GM21381 (cell line): Measurements from ENCODE around the gene PCNX2.

Source experiments
- ATAC-seq: cut with Tn5 transposase; IDR thresholded peaks from one replicate; pipeline ENCODE4 v1.9.1; 2021; ENCODE audit warnings: mild to moderate bottlenecking, moderate library complexity; ENCODE audit not compliant: unreplicated experiment

The PCNX2 gene, protein sequence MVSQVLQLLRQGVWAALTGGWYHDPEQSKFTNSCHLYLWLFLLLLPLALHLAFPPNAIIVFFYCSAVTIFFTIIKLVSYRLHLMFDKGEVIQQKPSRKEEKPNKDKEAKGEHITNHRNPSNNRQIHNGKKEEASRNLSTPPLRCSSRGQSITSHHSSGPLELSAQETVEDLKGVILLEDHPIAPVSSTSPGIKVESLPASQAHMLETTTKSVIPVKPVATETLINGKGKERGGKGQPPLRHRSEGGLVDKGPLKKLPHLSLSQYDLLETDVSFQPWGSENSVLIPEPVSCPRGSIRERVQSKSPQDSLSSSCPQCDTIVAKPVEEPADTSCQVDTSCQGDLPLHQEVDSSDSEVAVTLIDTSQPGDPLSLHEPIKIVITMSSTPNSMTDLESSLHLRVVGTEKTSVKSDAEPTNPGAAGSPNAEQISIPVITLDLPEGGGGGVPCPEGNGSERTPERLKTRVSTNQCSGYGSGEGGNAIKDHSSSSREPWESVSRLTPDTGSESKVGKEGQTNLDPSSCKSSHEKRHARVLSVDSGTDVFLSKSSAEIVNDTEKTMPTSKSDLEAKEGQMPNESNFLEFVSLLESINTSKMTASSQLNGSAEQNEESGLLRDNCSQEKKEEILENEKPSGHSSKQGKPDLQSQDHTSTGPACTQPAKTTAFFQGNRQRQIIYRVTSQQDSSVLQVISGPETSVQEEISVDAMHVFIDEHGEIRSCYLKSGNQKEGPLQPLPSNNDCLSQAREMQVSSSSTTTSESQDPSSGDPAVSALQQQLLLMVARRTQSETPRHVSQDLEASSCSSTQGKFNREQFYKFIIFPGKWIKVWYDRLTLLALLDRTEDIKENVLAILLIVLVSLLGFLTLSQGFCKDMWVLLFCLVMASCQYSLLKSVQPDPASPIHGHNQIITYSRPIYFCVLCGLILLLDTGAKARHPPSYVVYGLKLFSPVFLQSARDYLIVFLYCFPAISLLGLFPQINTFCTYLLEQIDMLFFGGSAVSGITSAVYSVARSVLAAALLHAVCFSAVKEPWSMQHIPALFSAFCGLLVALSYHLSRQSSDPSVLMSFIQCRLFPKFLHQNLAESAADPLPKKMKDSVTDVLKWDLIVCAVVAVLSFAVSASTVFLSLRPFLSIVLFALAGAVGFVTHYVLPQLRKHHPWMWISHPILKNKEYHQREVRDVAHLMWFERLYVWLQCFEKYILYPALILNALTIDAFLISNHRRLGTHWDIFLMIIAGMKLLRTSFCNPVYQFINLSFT (N-terminal part only)

GRCh38 chr1:233295237-233295974 is at the start of gene PCNX2:
PCNX2 (minus strand) TSS chr1:233295725; CDS start chr1:233295478, 247 bp downstream.
- peak; percentile 95 for ATAC-seq

GRCh38 chr1:233343262-233343661 is 47.7 kb upstream of the PCNX2 start:
- ATAC-seq = no peak

DNA sequence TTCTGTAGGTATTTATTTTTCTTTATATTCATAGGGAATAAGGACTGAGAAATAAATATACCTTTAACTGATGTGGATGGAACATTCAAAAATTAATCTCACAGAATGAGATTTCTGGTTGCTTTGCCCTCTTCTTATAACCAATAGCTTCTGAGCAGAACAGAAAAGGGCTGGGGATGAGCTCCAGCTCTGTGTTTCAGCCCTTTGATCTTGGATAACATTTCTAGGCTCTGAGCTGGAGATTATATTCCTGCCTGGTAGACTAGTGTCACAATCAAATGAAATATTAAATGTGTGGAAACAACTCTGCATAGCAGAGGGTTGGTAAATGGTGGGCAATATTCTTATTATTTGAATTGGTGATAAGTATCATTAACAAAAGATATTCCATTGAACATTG is 46.6 kb upstream of the PCNX2 start:
- ATAC-seq = no peak

DNA sequence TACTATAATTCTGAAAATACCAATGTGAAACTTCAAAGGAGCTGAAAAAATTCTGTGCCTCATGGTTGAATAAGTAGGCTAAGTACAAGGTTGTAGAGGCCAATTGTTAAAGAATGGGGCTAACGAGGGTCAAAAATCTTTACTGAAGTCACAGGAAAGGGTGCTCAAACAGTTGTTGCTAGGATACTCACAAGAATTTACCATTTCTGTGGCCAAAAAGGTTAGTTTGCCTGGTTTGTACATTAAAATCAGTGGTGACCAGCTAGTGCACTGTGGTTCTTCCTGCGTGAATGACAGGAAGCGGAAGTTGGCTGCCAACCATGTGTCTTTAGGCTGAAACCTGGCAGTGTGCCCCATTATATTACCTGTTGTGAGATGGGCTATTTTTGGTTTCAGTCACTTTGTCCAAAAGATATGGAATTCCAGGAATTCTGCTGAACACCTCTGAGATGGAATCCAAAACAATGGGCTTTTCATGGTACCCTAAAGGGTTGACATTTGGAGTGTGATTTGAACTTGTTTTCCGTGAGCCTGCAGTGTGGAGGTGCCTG is 45.5 kb upstream of the PCNX2 start:
- no peak for ATAC-seq

GRCh38 chr1:233340031-233340555 is 44.6 kb upstream of the PCNX2 start:
- ATAC-seq = no peak

GRCh38 chr1:233338102-233338501 is 42.6 kb upstream of the PCNX2 start:
- ATAC-seq = no peak

DNA sequence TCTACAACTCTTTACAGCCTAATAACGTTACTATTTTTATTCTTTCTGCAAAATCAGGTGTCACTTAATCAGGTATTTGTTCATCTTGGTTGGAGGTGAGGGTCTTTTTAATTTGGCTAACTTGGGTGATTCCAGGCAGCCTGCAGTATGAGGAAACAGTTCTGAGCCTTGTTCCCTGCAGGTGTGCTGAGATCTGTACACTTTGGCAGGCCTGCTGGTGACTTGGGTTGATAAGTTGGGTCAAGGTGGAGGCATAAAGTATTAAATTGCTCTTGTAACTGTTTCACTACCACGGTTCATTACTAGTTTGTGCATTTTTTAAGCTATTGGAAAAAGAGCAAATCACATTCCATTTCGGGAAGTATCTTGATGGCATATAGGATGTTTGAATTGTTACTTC is 42.0 kb upstream of the PCNX2 start:
- no peak for ATAC-seq

DNA sequence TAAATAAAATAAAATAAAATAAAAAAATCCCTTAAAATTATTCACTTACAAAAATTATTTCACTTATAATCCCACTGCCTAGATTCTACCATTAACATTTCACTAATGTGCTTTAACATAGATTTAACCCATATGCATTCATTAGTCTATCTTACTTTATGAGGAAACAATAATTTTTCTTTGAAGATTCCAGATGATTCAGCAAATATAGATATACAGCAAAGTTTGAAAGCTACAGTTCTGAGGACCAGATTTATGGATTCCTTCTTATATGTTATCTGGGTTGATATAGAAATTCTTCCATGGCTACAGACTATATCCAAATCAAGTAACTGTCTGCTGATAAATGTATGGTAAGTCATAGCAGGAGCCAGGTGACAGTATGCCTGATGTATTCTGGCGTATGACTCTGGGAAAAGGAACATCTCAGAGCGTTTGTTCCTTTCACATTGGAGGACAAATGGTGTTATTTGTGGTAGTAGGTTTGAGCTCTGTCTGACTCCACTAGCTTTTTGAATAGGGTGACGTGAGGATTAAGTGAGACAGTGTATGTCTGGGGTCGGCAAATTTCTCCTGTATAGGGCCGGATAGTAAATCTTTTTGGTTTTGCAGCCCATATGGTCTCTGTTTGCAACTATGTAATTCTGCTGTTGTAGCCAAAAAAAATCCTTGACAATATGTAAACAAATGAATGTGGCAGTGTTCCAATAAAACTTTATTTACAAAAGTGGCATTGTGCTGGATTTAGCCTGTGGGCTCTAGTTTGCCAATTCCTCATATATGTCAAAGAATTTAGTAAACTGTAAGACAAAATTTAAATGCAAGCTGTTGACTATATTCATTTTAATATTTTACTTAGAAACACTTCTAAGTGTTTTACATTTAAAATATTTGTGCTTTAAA is 41.3 kb upstream of the PCNX2 start:
- ATAC-seq = no peak

DNA sequence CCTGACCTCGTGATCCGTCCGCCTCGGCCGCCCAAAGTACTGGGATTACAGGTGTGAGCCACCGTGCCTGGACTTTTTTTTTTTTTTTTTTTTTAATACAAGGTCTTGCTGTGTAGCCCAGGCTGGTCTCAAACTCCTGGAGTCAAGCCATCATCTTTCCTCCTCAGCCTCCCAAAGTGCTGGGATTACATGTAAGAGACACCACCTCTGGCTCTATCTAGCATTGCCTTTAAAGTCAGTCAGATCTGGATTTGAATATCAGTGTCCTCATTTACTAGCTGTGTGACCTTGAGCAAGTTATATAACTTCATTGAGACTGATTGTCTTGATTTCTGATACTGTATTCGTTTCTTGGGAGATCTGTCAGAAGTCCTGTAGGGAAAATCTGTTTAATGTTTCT is 38.6 kb upstream of the PCNX2 start:
- no peak for ATAC-seq

GRCh38 chr1:233333086-233333485 is 37.6 kb upstream of the PCNX2 start:
- ATAC-seq = no peak

DNA sequence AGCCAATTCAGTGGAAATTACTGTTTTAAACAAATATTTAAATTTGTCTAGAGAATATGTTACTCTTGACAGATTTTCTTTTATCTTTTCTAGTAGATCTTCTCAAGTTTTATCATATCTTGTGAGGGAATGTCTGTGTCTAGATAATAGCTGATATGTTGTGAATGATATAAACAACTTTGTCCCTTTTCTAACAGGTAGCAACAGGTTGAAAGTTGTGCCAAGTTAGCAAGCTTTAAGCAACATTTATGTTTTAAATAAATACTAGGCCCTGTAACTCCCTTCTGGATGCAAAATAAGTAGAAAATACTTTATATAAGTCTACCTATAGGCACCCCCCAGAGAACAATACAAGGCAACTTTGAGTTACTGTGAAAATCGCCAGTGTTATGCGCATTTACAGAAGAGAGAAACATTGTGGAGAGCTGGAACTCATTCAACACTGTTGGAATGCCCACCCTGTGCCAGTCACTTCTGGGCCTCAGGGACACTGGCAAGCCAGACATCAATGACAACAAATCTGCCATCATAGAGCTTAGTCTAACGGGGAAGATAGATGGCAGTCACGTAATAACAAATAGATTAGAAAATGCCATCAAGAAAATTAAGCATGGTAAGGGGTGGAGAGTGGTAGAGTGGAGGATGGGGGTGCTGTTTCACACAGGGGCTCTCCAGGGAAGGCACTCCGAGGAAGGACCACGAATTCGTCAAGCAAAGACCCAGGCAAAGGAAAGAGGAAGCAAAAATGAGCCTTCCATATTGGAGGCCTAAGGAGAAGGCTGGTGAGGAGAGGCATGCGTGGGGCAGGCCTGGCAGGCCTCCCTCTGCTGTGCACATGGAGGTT is 36.4 kb upstream of the PCNX2 start:
- no peak for ATAC-seq

DNA sequence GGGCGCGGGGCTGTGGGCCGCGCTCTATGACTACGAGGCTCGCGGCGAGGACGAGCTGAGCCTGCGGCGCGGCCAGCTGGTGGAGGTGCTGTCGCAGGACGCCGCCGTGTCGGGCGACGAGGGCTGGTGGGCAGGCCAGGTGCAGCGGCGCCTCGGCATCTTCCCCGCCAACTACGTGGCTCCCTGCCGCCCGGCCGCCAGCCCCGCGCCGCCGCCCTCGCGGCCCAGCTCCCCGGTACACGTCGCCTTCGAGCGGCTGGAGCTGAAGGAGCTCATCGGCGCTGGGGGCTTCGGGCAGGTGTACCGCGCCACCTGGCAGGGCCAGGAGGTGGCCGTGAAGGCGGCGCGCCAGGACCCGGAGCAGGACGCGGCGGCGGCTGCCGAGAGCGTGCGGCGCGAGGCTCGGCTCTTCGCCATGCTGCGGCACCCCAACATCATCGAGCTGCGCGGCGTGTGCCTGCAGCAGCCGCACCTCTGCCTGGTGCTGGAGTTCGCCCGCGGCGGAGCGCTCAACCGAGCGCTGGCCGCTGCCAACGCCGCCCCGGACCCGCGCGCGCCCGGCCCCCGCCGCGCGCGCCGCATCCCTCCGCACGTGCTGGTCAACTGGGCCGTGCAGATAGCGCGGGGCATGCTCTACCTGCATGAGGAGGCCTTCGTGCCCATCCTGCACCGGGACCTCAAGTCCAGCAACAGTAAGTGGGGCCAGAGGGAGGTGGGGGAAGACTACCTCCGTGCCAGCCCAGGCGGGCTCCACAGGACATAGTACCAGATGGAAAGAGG is 32.8 kb upstream of the PCNX2 start:
- ATAC-seq = peak; percentile 19

- ATAC-seq = peak; percentile 41
These were observed 32.2 kb upstream of the PCNX2 start, which contains the start of gene MAP3K21 for GRCh38 chr1:233327651-233328141. MAP3K21 (plus strand) TSS chr1:233327724; CDS start chr1:233328029, 305 bp downstream.

GRCh38 chr1:233326811-233327650 is 31.5 kb upstream of the PCNX2 start:
- ATAC-seq = peak; percentile 94

GRCh38 chr1:233326319-233326718 is 30.8 kb upstream of the PCNX2 start:
- no peak for ATAC-seq

DNA sequence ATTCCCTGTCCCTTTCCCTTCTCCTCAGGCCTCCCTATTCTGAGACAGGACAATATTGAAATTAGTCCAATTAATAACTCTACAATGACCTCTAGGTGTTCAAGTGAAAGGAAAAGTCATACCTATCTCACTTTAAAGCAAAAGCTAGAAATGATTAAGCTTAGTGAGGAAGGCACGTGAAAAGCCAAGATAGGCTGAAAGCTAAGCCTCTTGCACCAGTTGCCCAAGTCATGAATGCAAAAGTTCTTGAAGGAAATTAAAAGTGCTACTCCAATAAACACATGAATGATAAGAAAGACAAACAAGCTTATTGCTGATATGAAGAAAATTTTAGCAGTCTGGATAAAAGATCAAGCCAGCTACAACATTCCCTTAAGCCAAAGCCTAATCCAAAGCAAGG is 28.2 kb upstream of the PCNX2 start:
- no peak for ATAC-seq
